ENCODE measurements around the gene CLNK. TPM values are rescaled to one million over a fixed set of nuclear protein-coding genes. Genes with fewer than 3 reads are reported as not detected.

Gene CLNK
- total RNA-seq, 4 donors from 2014 or later: under 0.01 to 0.48 TPM; not detected in 2

- intact Hi-C loops (cut with DNase I; ENCODE audit: low total_unique reads) (no loop called here), in situ Hi-C loops (cut with MboI; ENCODE audit: low pct_ligation_motif_present in 1 of 4, low pct_unique_long_range_greater_than_20kb in 1 of 4, low sequenced_read_pairs in 3 of 4) (no loop called here)
- H3K27me3 ChIP-seq: no peaks in the 10 kb centered on the region
- TF ChIP-seq POLR2A (IDR thresholded peaks at IDR 0.05) (no peak), POLR2AphosphoS5 (IDR thresholded peaks at IDR 0.05) (no peak), EP300 (IDR thresholded peaks at IDR 0.05; ENCODE audit: low read depth) (no peak), CTCF (IDR thresholded peaks at IDR 0.05) (no peak)
- WGBS, 2 donors (ENCODE audit: low coverage in 1 of 2): 44 to 95% methylated on average over 1 of the region's 1 CpG
- H3K36me3 ChIP-seq: no peaks in the 10 kb centered on the region
- H3K4me3 ChIP-seq: no peak overlapping the region
- no peak overlapping the region for H3K27ac ChIP-seq
- H3K4me1 ChIP-seq: no peaks in the 10 kb centered on the region
- H3K9me3 ChIP-seq: peaks cover 0 to 2% of the 10 kb centered on the region in 2 donors
- DNase-seq: no peak
These were observed 246.8 kb downstream of the CLNK start for GRCh38 chr4:10437735-10438134.

Other genes starting within 250 kb of the CLNK start
- gene ZNF518B, start 227.3 kb downstream of the CLNK start, total RNA-seq: 10 to 100 TPM in 2 of 4 donors, 1 to 10 TPM in 2; 3.2 to 23.5 (median 12.5) TPM

All from transverse colon (tissue), 4 donors.